GM12892 (cell line): ENCODE data around the gene IL26.

ENCODE experiments used
- POLR2A ChIP-seq: IDR thresholded peaks from 2 replicates; pipeline ENCODE4 v1.6.1; 2011; ENCODE audit warnings: low read depth, low read length, control low read depth
- POLR2AphosphoS5 ChIP-seq: IDR thresholded peaks from 2 replicates; pipeline ENCODE4 v1.6.1; 2011; ENCODE audit warnings: low read depth, low read length, control low read depth
- TAF1 ChIP-seq: IDR thresholded peaks from 2 replicates; pipeline ENCODE4 v1.6.1; 2011; ENCODE audit warnings: low read depth, mild to moderate bottlenecking, control low read depth, low read length, borderline replicate concordance

DNA sequence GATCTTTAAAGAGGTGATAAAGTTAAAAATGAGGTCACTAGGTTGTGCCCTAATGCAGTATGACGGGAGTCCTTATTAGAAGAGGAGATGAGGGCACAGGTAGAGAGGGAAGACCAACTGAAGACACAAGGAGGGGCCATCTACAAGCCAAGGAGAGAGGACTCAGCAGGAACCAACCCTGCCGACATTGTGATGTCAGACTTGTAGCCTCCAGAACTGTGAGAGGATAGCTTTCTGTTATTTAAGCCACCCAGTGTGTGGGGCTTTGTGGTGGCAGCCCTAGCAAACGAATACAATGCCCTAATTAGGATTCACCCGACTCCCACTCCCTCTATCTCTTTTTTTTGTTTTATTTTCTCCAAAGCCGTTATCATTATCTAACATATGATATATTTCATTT lies 7.9 kb upstream of the IL26 start:
- TF ChIP-seq POLR2A, result no peak
- no peak for TF ChIP-seq TAF1
- TF ChIP-seq POLR2AphosphoS5, result no peak
